CD8-positive, alpha-beta memory T cell (primary cell): ENCODE results near the gene SCN8A. TPM values are rescaled to one million over a fixed set of nuclear protein-coding genes. Genes with fewer than 3 reads are reported as not detected.
"Not testable (repeated sequence)": the region's sequence is repeated elsewhere in the genome, so short reads cannot be mapped to it uniquely, and the experiment has no call there.

Experiments used
- CTCF ChIA-PET: fragments of 350-600 bp; sonication (Branson Sonifier 250); formaldehyde crosslinking; loops from one replicate; lab custom pipeline; 2021; ENCODE audit warnings: antibody characterized with exemption; lab: Charles Lee
- POLR2A ChIA-PET: fragments of 350-600 bp; sonication (Branson Sonifier 250); formaldehyde crosslinking; loops from one replicate; lab custom pipeline; 2021; ENCODE audit warnings: antibody characterized with exemption; lab: Charles Lee
- DNase-seq, 5 donors: peaks; one replicate each; pipeline versions ENCODE4 v3.0.0 to v3.0.0-alpha.2; 2020 to 2022; ENCODE audit warnings: mixed read lengths in 1 of 5
- H3K27ac ChIP-seq: one replicate; pipeline ENCODE4 v1.7.0; 2013; ENCODE audit warnings: low read depth, mild to moderate bottlenecking, low read length, moderate library complexity
- H3K27me3 ChIP-seq: 2 replicates; pipeline ENCODE4 v1.7.0; 2013; ENCODE audit warnings: low read length, mild to moderate bottlenecking; ENCODE audit not compliant: insufficient read depth, poor library complexity, severe bottlenecking
- H3K36me3 ChIP-seq: 2 replicates; pipeline ENCODE4 v1.7.0; 2013; ENCODE audit warnings: mild to moderate bottlenecking, low read length, moderate library complexity; ENCODE audit not compliant: insufficient read depth
- H3K4me1 ChIP-seq: 2 replicates; pipeline ENCODE4 v1.7.0; 2013; ENCODE audit warnings: mild to moderate bottlenecking, low read length, moderate library complexity; ENCODE audit not compliant: insufficient read depth
- H3K4me3 ChIP-seq: 2 replicates; pipeline ENCODE4 v1.7.0; 2013; ENCODE audit warnings: mild to moderate bottlenecking, low read length
- H3K9me3 ChIP-seq: 2 replicates; pipeline ENCODE4 v1.7.0; 2013; ENCODE audit warnings: mild to moderate bottlenecking, low read length
- H3K27ac Mint-ChIP-seq, 8 donors: one replicate each; pipeline ENCODE4 v1.8.0; 2020 to 2021; ENCODE audit warnings: mixed read lengths in 8 of 8, mild to moderate bottlenecking in 6 of 8, inconsistent platforms in 3 of 8, moderate library complexity in 3 of 8
- H3K27me3 Mint-ChIP-seq, 2 donors: one replicate each; pipeline ENCODE4 v1.8.0; 2020 to 2021; ENCODE audit warnings: mixed read lengths in 2 of 2, mild to moderate bottlenecking in 1 of 2, moderate library complexity in 1 of 2
- H3K36me3 Mint-ChIP-seq, 3 donors: one replicate each; pipeline ENCODE4 v1.8.0; 2020 to 2021; ENCODE audit warnings: mixed read lengths in 3 of 3, inconsistent platforms in 1 of 3, mild to moderate bottlenecking in 1 of 3
- H3K4me1 Mint-ChIP-seq, 3 donors: one replicate each; pipeline ENCODE4 v1.8.0; 2020 to 2021; ENCODE audit warnings: mixed read lengths in 3 of 3, inconsistent platforms in 1 of 3, mild to moderate bottlenecking in 1 of 3
- H3K4me3 Mint-ChIP-seq, 7 donors: one replicate each; pipeline ENCODE4 v1.8.0; 2020 to 2021; ENCODE audit warnings: mixed read lengths in 7 of 7, mild to moderate bottlenecking in 6 of 7, moderate library complexity in 4 of 7, inconsistent platforms in 2 of 7
- H3K9me3 Mint-ChIP-seq, 5 donors: one replicate each; pipeline ENCODE4 v1.8.0; 2020 to 2022; ENCODE audit warnings: mixed read lengths in 5 of 5, mild to moderate bottlenecking in 3 of 5, moderate library complexity in 2 of 5, inconsistent platforms in 1 of 5
- polyA plus RNA-seq: library from polyadenylated mRNA; unstranded; fragments of 300-500 nt; fragmentation: Illumina TruSeq; gene quantifications from one replicate; pipeline ENCODE4 v1.2.3, GENCODE V29; 2021
- total RNA-seq, 2 experiments: library from RNA; stranded (reverse); gene quantifications; one replicate each; pipeline ENCODE4 v1.2.3, GENCODE V29; 2021

SCN8A gene
- total and polyA plus RNA-seq, 3 experiments from 2014 or later: 0.66 to 1.1 (median 0.83) TPM

GRCh38 chr12:51600721-51601120 is 9.7 kb downstream of the SCN8A start:
- Histone ChIP-seq H3K27me3 (no peaks in the 10 kb centered on the region), H3K4me3 (no peak overlapping the region), H3K9me3 (no peaks in the 10 kb centered on the region), H3K27ac (no peak overlapping the region), H3K36me3 (no peaks in the 10 kb centered on the region), H3K4me1 (no peaks in the 10 kb centered on the region)
- peaks cover 7 to 19% of the 10 kb centered on the region in 2 donors for H3K27me3 Mint-ChIP-seq
- H3K36me3 Mint-ChIP-seq: no peaks in the 10 kb centered on the region
- CTCF ChIA-PET: no interaction called here
- no peak for DNase-seq
- H3K4me1 Mint-ChIP-seq: no peaks in the 10 kb centered on the region
- POLR2A ChIA-PET: no interaction called here
- no peak overlapping the region for H3K4me3 Mint-ChIP-seq
- no peaks in the 10 kb centered on the region for H3K9me3 Mint-ChIP-seq
- no peak overlapping the region for H3K27ac Mint-ChIP-seq

- Mint-ChIP-seq H3K4me3 (no peak overlapping the region), H3K27me3 (peaks cover 9 to 17% of the 10 kb centered on the region in 2 donors), H3K36me3 (no peaks in the 10 kb centered on the region), H3K9me3 (peaks cover 0 to under 1% (median 0%) of the 10 kb centered on the region in 5 donors), H3K4me1 (no peaks in the 10 kb centered on the region), H3K27ac (no peak overlapping the region)
- Histone ChIP-seq H3K27ac (no peak overlapping the region), H3K4me3 (no peak overlapping the region), H3K4me1 (no peaks in the 10 kb centered on the region), H3K36me3 (no peaks in the 10 kb centered on the region), H3K27me3 (no peaks in the 10 kb centered on the region), H3K9me3 (no peaks in the 10 kb centered on the region)
- ChIA-PET CTCF (no interaction called here), POLR2A (no interaction called here)
- no peak for DNase-seq
Observed at GRCh38 chr12:51601241-51601640, 10.2 kb downstream of the SCN8A start.

GRCh38 chr12:51605896-51606295 is 14.9 kb downstream of the SCN8A start:
- H3K36me3 ChIP-seq, CTCF ChIA-PET, H3K4me1 ChIP-seq, H3K4me3 ChIP-seq, H3K9me3 ChIP-seq, H3K27ac ChIP-seq, H3K27ac Mint-ChIP-seq, H3K27me3 ChIP-seq, POLR2A ChIA-PET, H3K9me3 Mint-ChIP-seq, H3K4me3 Mint-ChIP-seq, DNase-seq: not testable (repeated sequence)
- peaks cover 0 to 26% (median 0%) of the 10 kb centered on the region in 3 donors for H3K36me3 Mint-ChIP-seq
- H3K4me1 Mint-ChIP-seq: peaks cover 4 to 14% (median 7%) of the 10 kb centered on the region in 3 donors
- H3K27me3 Mint-ChIP-seq: peaks cover 5 to 27% of the 10 kb centered on the region in 2 donors

- DNase-seq, H3K27ac Mint-ChIP-seq, H3K36me3 ChIP-seq, H3K27me3 ChIP-seq, H3K9me3 Mint-ChIP-seq, H3K9me3 ChIP-seq, H3K4me3 Mint-ChIP-seq, H3K27ac ChIP-seq, CTCF ChIA-PET, H3K4me1 ChIP-seq, H3K4me3 ChIP-seq, POLR2A ChIA-PET: not testable (repeated sequence)
- peaks cover 0 to 26% (median 0%) of the 10 kb centered on the region in 3 donors for H3K36me3 Mint-ChIP-seq
- H3K27me3 Mint-ChIP-seq: peaks cover 5 to 27% of the 10 kb centered on the region in 2 donors
- peaks cover 4 to 14% (median 7%) of the 10 kb centered on the region in 3 donors for H3K4me1 Mint-ChIP-seq
Observed at GRCh38 chr12:51607197-51607596, 16.2 kb downstream of the SCN8A start.

GRCh38 chr12:51620448-51620847 is 29.4 kb downstream of the SCN8A start:
- Histone ChIP-seq H3K27me3 (no peaks in the 10 kb centered on the region), H3K4me1 (no peaks in the 10 kb centered on the region), H3K9me3 (no peaks in the 10 kb centered on the region), H3K27ac (no peak overlapping the region), H3K36me3 (no peaks in the 10 kb centered on the region), H3K4me3 (no peak overlapping the region)
- Mint-ChIP-seq H3K9me3 (peaks cover 0 to 7% (median 6%) of the 10 kb centered on the region in 5 donors), H3K4me1 (no peaks in the 10 kb centered on the region), H3K27me3 (peaks cover 6 to 20% of the 10 kb centered on the region in 2 donors), H3K4me3 (no peak overlapping the region), H3K27ac (no peak overlapping the region), H3K36me3 (peaks cover 0 to 14% (median 4%) of the 10 kb centered on the region in 3 donors)
- POLR2A ChIA-PET: no interaction called here
- DNase-seq: no peak
- CTCF ChIA-PET: interaction anchor here (1.0 kb wide), 1 partner anchor 303 kb away, joined by 3 read pairs; no protein-coding TSS in a partner anchor

- H3K27me3 Mint-ChIP-seq: peaks cover 8 to 28% of the 10 kb centered on the region in 2 donors
- ChIA-PET CTCF (interaction anchor here (1.0 kb wide), 1 partner anchor 302 kb away, joined by 3 read pairs; no protein-coding TSS in a partner anchor), POLR2A (no interaction called here)
- H3K4me3 ChIP-seq: no peak overlapping the region
- H3K9me3 ChIP-seq: no peaks in the 10 kb centered on the region
- no peak for DNase-seq
- H3K4me3 Mint-ChIP-seq: no peak overlapping the region
- H3K9me3 Mint-ChIP-seq: peaks cover 0 to 7% (median 6%) of the 10 kb centered on the region in 5 donors
- H3K36me3 ChIP-seq: no peaks in the 10 kb centered on the region
- H3K27ac ChIP-seq: no peak overlapping the region
- H3K36me3 Mint-ChIP-seq: peaks cover 0 to 14% (median 6%) of the 10 kb centered on the region in 3 donors
- H3K27ac Mint-ChIP-seq: no peak overlapping the region
- H3K4me1 ChIP-seq: no peaks in the 10 kb centered on the region
- H3K27me3 ChIP-seq: no peaks in the 10 kb centered on the region
- no peaks in the 10 kb centered on the region for H3K4me1 Mint-ChIP-seq
Observed at GRCh38 chr12:51621156-51621922, 30.3 kb downstream of the SCN8A start.

- Mint-ChIP-seq H3K9me3 (no peaks in the 10 kb centered on the region), H3K27me3 (peaks cover 8 to 25% of the 10 kb centered on the region in 2 donors), H3K27ac (no peak overlapping the region), H3K4me3 (no peak overlapping the region), H3K36me3 (peaks cover 0 to 6% (median 6%) of the 10 kb centered on the region in 3 donors), H3K4me1 (no peaks in the 10 kb centered on the region)
- H3K27me3 ChIP-seq: no peaks in the 10 kb centered on the region
- H3K4me3 ChIP-seq: no peak overlapping the region
- no peak overlapping the region for H3K27ac ChIP-seq
- no peaks in the 10 kb centered on the region for H3K4me1 ChIP-seq
- no peaks in the 10 kb centered on the region for H3K36me3 ChIP-seq
- no peak for DNase-seq
- POLR2A ChIA-PET: no interaction called here
- no peaks in the 10 kb centered on the region for H3K9me3 ChIP-seq
- CTCF ChIA-PET: no interaction called here
Observed at GRCh38 chr12:51622564-51622963, 31.5 kb downstream of the SCN8A start.

- ChIA-PET POLR2A (no interaction called here), CTCF (no interaction called here)
- Mint-ChIP-seq H3K36me3 (peaks cover 0 to 3% (median 0%) of the 10 kb centered on the region in 3 donors), H3K4me1 (no peaks in the 10 kb centered on the region), H3K27ac (no peak overlapping the region), H3K27me3 (peaks cover 7 to 35% of the 10 kb centered on the region in 2 donors), H3K9me3 (no peaks in the 10 kb centered on the region), H3K4me3 (no peak overlapping the region)
- Histone ChIP-seq H3K4me1 (no peaks in the 10 kb centered on the region), H3K27me3 (no peaks in the 10 kb centered on the region), H3K4me3 (no peak overlapping the region), H3K36me3 (no peaks in the 10 kb centered on the region), H3K27ac (no peak overlapping the region), H3K9me3 (no peaks in the 10 kb centered on the region)
- no peak for DNase-seq
Observed at GRCh38 chr12:51625370-51625769, 34.3 kb downstream of the SCN8A start.
